ENCODE results near the gene FBRSL1.

DNA sequence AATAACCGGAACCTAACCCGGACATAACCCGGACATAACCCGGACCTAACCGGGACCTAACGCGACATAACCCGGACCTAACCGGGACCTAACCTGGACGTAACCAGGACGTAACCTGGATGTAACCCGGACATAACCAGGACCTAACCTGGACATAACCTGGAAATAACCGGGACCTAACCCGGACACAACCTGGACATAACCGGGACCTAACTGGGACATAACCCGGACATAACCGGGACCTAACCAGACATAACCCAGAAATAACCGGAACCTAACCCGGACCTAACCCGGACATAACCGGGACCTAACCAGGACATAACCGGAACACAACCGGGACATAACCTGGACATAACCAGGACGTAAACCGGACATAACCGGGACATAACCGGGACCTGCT lies 6.7 kb upstream of the FBRSL1 start:
- TF ChIP-seq, protein P1, sequence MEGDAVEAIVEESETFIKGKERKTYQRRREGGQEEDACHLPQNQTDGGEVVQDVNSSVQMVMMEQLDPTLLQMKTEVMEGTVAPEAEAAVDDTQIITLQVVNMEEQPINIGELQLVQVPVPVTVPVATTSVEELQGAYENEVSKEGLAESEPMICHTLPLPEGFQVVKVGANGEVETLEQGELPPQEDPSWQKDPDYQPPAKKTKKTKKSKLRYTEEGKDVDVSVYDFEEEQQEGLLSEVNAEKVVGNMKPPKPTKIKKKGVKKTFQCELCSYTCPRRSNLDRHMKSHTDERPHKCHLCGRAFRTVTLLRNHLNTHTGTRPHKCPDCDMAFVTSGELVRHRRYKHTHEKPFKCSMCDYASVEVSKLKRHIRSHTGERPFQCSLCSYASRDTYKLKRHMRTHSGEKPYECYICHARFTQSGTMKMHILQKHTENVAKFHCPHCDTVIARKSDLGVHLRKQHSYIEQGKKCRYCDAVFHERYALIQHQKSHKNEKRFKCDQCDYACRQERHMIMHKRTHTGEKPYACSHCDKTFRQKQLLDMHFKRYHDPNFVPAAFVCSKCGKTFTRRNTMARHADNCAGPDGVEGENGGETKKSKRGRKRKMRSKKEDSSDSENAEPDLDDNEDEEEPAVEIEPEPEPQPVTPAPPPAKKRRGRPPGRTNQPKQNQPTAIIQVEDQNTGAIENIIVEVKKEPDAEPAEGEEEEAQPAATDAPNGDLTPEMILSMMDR (conservative IDR thresholded peaks at IDR 0.05; ENCODE audit: low read depth, low read length), result no peak
- no peak for TF ChIP-seq EZH2 (IDR thresholded peaks at IDR 0.05; ENCODE audit: borderline replicate concordance, low read depth, low read length, poor library complexity, severe bottlenecking)
